HG03159 (cell line): ENCODE results near the gene ANKRD30A.
"Not testable (repeated sequence)": the region's sequence is repeated elsewhere in the genome, so short reads cannot be mapped to it uniquely, and the experiment has no call there.

ENCODE experiments used
- ATAC-seq: cut with Tn5 transposase; IDR thresholded peaks from one replicate; pipeline ENCODE4 v1.9.1; 2021; ENCODE audit warnings: mild to moderate bottlenecking, moderate library complexity; ENCODE audit not compliant: unreplicated experiment

ANKRD30A gene, protein sequence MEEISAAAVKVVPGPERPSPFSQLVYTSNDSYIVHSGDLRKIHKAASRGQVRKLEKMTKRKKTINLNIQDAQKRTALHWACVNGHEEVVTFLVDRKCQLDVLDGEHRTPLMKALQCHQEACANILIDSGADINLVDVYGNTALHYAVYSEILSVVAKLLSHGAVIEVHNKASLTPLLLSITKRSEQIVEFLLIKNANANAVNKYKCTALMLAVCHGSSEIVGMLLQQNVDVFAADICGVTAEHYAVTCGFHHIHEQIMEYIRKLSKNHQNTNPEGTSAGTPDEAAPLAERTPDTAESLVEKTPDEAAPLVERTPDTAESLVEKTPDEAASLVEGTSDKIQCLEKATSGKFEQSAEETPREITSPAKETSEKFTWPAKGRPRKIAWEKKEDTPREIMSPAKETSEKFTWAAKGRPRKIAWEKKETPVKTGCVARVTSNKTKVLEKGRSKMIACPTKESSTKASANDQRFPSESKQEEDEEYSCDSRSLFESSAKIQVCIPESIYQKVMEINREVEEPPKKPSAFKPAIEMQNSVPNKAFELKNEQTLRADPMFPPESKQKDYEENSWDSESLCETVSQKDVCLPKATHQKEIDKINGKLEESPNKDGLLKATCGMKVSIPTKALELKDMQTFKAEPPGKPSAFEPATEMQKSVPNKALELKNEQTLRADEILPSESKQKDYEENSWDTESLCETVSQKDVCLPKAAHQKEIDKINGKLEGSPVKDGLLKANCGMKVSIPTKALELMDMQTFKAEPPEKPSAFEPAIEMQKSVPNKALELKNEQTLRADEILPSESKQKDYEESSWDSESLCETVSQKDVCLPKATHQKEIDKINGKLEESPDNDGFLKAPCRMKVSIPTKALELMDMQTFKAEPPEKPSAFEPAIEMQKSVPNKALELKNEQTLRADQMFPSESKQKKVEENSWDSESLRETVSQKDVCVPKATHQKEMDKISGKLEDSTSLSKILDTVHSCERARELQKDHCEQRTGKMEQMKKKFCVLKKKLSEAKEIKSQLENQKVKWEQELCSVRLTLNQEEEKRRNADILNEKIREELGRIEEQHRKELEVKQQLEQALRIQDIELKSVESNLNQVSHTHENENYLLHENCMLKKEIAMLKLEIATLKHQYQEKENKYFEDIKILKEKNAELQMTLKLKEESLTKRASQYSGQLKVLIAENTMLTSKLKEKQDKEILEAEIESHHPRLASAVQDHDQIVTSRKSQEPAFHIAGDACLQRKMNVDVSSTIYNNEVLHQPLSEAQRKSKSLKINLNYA (N-terminal part only)

DNA sequence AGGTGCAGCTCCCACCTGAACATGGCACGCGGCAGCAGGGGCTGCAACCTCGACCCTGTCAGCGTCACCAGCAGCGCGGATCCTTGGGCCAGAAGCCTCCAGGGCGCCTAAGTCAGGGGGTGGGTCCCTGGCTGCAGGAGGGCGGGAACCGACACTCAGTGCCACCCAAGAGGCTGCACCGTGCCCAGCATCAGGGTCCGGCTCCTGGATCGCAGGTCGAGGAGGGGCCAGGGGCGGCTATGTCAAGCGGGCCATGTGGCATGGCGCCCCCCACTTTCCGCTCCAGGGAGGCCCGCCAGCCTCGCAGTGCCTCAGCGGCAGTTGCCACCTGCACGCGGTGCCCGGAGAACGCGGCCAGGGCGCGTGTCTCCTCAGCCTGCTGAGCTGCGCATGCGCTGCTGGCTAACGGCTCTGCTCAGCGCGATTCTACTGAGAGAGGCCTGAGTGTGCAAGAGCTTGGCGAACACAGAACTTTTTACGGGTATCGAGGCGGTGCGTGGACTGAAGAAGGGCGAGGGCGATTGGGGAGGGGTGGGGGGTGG is at the start of gene ANKRD30A:
TSS of gene ANKRD30A (plus strand) at position 408 of the 542 bp plus-strand sequence. CDS start 190 bp downstream, outside the sequence.
- no peak for ATAC-seq

GRCh38 chr10:37076083-37076482 is 49.3 kb upstream of the ANKRD30A start:
- ATAC-seq = not testable (repeated sequence)

DNA sequence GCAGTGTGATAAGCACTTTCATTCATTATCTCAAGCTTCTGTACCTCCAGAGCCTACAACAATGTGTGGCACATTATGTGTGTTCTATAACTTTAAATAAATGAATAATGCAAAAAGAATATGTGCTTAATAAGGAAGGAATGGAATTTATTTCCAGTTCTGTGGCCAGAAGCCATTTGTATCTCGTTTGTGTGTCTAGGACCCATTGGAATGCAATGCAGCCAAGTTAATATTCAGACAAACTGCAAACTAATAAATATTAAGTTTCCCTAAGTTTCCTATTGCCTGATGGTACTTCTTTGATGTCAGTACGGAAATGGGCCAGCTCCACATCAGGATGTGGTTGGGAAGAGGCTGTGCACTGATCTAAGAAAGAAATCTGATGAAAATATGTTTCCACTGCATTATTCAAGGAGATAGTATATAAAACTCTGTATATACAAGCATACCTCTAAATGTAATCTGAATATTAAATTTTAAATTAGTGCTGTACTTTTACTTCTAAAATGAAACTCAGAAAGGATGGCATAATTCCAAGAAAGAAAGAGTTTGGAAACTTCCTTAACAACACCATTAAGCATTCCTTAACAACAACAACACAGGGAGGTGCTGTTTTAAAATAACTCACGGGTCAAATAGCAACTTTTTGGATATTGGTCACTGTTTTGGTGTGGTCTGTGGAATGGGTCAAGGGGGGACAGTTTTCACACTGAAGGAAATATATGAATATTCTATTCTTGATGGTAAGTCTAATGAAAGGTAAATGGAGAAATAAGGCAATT is 29.4 kb upstream of the ANKRD30A start:
- ATAC-seq = no peak

DNA sequence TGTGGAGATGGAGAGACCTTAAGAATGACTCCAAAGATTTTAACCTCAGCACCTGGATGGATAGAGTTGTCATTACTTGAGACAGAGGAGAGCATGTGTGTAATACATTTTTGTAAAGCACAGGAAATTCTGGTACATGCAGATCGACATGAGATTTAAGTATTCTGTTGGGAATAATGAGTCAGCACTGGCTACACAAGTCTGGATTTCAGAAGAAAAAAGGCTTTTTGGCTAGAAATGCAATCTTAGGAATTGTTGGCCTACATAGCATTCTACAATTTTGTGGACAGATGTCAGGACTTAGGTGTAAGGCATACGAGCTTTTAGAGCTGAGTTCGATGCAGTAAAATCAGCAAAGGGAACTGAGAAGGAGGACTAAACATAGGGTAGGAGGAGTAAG is 24.1 kb upstream of the ANKRD30A start:
- no peak for ATAC-seq

DNA sequence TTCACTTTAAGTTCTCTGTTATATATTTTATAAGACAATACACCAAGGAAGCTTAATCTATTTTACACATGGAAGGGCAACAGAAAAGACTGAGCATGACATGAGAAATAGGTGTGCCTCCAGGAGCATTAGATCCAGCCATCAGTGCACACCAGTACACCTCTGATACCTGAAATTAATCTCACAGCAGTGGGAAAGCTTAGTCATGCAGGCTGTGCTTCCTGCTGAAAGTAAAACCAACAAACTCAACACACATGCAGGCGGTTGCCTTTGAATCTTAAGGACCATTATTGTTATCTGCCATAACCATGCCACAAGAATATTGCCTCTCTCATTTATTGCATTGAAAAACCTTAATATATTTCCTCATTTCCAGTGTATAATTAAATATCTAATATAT is 16.4 kb upstream of the ANKRD30A start:
- no peak for ATAC-seq

GRCh38 chr10:37124532-37124931 is 866 bp upstream of the ANKRD30A start:
- no peak for ATAC-seq

DNA sequence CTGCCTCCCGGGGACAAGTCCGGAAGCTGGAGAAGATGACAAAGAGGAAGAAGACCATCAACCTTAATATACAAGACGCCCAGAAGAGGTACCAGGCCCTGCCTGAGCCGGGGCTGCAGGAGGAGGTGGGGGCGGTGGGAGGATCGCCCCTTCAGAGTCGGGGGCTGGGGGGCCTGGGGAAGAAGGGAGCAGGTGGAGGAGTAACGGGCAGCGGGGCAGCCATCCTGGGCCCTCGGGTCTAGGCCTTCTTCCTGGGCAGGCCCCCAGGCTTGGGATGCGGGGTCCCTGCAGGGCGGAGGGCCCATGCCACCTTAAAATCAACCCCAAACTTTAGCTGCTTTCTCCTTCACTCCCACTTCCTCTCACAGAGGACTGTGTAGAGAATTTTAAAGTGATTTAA is 523 bp downstream of the ANKRD30A start:
- ATAC-seq = no peak

GRCh38 chr10:37146443-37146842 is 21.0 kb downstream of the ANKRD30A start:
- ATAC-seq = no peak

DNA sequence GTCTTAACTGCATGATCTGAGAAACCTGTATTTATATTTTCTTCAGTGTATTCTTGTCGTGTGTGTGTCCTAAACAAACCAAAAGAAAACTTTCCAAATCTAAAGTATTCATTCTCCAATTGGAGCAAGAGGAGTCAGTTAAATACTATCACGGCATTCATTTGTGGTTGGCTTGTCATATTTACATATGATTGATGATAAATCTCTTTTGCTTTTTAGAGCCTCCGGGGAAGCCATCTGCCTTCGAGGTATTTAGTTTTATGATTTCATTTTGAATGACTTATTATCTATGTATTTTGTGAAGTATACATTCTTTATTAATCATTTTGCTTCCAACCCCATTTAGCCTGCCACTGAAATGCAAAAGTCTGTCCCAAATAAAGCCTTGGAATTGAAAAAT is 37.0 kb downstream of the ANKRD30A start:
- not testable (repeated sequence) for ATAC-seq

DNA sequence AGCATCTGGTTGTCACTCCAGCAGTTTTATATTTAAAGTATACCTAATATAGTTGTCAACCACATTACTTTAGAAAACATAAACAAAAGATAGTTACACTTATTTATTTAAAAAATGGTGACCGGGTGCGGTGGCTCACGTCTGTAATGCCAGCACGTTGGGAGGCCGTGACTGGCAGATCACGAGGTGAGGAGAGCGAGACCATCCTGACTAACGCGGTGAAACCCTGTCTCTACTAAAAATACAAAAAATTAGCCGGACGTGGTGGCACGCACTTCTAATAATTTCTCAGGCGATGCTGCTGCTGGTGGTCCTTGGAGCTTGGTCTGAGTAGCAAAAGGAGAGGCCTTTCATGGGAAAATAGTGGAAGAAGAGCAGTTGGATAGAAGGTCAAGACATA is 46.5 kb downstream of the ANKRD30A start:
- not testable (repeated sequence) for ATAC-seq

- not testable (repeated sequence) for ATAC-seq
These were observed 52.9 kb downstream of the ANKRD30A start for GRCh38 chr10:37178296-37178695.

DNA sequence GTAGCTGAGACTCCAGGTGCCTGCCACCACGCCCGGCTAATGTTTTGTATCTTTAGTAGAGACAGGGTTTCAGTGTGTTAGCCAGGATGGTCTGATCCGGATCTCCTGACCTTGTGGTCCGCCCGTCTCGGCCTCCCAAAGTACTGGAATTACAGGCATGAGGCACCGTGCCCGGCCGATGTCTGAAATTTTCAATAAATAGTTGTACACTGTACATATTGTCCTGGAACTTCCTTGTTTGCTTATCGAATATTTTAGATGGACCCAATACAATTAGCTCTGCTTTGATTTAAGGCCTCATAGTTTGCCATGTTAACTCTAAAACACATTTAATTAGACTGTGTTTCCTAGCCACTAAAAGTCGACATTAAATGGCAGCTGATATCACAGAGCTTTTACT is 57.3 kb downstream of the ANKRD30A start:
- not testable (repeated sequence) for ATAC-seq

GRCh38 chr10:37206132-37206531 is 80.7 kb downstream of the ANKRD30A start:
- ATAC-seq = no peak

- no peak for ATAC-seq
These were observed 95.5 kb downstream of the ANKRD30A start for GRCh38 chr10:37220866-37221265.

DNA sequence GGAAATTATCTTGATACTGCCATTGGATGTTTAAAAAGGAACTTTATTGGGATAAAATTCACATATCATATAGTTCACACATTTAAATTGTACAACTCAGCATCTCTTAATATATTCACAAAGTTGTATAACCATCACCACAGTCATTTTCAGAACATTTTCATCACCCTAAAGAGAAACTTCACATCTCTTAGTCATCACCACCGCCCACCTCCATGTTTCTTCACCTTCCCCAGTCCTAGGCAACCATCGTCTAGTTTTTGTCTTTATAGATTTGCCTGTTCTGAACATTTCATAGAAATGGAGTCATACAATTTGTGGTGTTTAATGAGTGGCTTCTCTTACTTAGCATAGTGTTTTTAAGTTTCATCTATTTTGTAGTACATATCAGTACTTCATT is 96.6 kb downstream of the ANKRD30A start:
- ATAC-seq = no peak

DNA sequence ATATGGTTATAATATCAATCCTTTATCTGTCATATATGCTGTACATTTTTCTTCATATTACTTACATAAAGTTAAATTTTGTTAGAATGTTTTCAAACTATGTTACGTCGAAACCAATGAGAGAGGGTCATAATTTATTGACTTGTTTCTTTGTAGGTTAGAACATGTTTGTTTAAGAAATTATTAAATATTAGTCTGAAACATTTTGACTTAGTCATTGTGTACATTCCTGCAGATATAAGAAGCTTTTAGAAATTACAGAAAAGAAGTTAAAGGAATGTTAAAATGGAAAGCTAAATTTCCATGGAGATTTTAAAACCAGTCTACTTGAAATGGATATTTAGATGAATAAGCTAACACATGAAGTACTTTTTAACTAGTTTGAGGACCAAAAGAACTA is 99.8 kb downstream of the ANKRD30A start:
- no peak for ATAC-seq

DNA sequence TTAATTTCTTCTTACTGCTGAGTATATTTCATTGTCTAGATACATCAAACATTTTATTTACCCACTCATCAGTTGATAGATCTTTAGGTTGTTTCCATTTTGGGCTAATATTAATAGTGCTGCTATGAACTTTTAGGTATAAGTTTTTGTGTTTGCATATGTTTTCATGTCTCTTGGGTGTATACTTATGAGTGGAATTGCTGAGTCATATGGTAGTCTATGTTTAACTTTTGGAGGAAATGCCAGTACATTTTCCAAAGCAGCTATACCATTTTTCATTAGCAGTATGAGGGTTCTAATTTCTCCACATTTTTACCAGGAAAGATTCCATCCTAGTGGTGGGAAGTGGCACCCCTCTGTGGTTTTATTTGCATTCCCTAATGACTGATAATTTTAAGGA is 101.1 kb downstream of the ANKRD30A start:
- ATAC-seq = no peak

GRCh38 chr10:37234692-37235091 is 109.3 kb downstream of the ANKRD30A start:
- ATAC-seq = no peak

DNA sequence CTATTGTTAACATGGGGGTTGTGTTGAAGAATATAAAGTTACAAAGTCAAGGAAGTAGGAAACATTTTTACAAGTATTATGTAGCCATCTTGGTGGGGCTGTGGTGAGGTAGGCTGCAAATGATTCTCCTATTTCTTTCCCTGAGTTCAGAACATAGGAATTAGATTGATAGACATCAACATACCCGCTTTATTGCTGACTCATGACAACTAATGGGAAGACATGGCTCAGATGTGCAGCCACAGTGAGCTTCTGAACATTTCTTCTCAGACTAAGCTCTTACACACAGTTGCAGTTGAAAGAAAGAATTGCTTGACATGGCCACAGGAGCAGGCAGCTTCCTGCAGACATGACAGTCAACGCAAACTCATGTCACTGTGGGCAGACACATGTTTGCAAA is 110.7 kb downstream of the ANKRD30A start:
- ATAC-seq = no peak

GRCh38 chr10:37240223-37240622 is 114.8 kb downstream of the ANKRD30A start:
- ATAC-seq = no peak
